Immature natural killer cell (primary cell): Measurements from ENCODE around the gene SIX3. TPM values are rescaled to one million over a fixed set of nuclear protein-coding genes. Genes with fewer than 3 reads are reported as not detected.

Experiments used
- DNase-seq, 3 donors: peaks; one replicate each; pipeline ENCODE4 v3.0.0; 2022; ENCODE audit warnings: mixed read lengths in 1 of 3
- H3K27ac Mint-ChIP-seq, 6 donors: one replicate each; pipeline ENCODE4 v1.8.0; 2020; ENCODE audit warnings: mixed read lengths in 6 of 6, mild to moderate bottlenecking in 5 of 6, inconsistent platforms in 4 of 6, moderate library complexity in 3 of 6
- H3K27me3 Mint-ChIP-seq, 3 donors: one replicate each; pipeline ENCODE4 v1.8.0; 2020 to 2021; ENCODE audit warnings: low read depth in 3 of 3, mild to moderate bottlenecking in 3 of 3, mixed read lengths in 3 of 3, moderate library complexity in 3 of 3, inconsistent platforms in 1 of 3
- H3K36me3 Mint-ChIP-seq, 3 donors: one replicate each; pipeline ENCODE4 v1.8.0; 2020; ENCODE audit warnings: mixed read lengths in 3 of 3, inconsistent platforms in 2 of 3, mild to moderate bottlenecking in 2 of 3
- H3K4me1 Mint-ChIP-seq, 2 donors: one replicate each; pipeline ENCODE4 v1.8.0; 2020; ENCODE audit warnings: inconsistent platforms in 2 of 2, mild to moderate bottlenecking in 2 of 2, mixed read lengths in 2 of 2, moderate library complexity in 1 of 2
- H3K4me3 Mint-ChIP-seq, 5 donors: one replicate each; pipeline ENCODE4 v1.8.0; 2020; ENCODE audit warnings: mild to moderate bottlenecking in 5 of 5, mixed read lengths in 5 of 5, inconsistent platforms in 3 of 5, moderate library complexity in 3 of 5
- H3K9me3 Mint-ChIP-seq, 6 donors: one replicate each; pipeline ENCODE4 v1.8.0; 2020; ENCODE audit warnings: mild to moderate bottlenecking in 6 of 6, mixed read lengths in 6 of 6, inconsistent platforms in 4 of 6, moderate library complexity in 3 of 6
- polyA plus RNA-seq, 3 donors: library from polyadenylated mRNA; unstranded; fragments of 300-500 nt; fragmentation: Illumina TruSeq; gene quantifications; one replicate each; pipeline ENCODE4 v1.2.3, GENCODE V29; 2021

Gene SIX3
- not detected for polyA plus RNA-seq

DNA sequence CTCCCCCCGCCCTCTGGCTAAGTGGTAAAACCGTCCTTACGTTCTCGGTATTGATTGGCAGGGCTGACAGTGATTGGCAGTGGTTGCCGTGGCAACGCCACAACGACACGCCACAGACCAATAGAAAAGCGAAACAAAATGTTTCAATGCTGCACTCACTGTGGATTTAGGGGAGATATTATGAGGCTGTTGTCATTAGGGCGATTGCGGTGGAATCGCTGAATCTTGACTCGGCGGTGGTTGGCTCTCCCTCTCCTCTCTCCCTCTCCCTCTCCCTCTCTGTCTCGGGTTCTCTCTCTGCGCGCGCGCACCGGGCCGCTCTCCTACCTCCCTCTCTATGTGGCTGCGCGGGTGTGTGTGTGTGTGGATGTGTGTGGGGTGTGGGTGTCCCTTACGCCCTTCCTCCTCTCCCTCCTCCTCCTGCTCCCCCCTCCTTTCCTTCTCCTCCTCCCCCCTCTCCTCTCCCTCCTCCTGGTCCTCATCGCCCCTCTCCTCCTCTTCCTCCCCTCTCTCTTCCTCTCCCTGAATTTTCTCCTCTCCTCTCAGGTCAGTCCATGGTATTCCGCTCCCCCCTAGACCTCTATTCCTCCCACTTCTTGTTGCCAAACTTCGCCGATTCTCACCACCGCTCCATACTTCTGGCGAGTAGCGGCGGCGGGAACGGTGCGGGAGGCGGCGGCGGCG lies at the start of gene SIX3:
Gene SIX3, plus strand, starts transcription at position 152 of the 684 bp plus-strand sequence. Its CDS starts 403 bp downstream, at position 555.
- Mint-ChIP-seq H3K27ac (no peak within 1 kb of the TSS), H3K4me1 (peaks cover 26 to 32% of the 10 kb centered on the region in 2 donors), H3K9me3 (peaks cover 0 to 8% (median 0%) of the 10 kb centered on the region in 6 donors), H3K27me3 (peaks cover 21 to 44% (median 31%) of the 10 kb centered on the region in 3 donors), H3K4me3 (peak within 1 kb of the TSS; percentile 79 to 83 (median 83)), H3K36me3 (peaks cover 0 to 4% (median 0%) of the 10 kb centered on the region in 3 donors)
- DNase-seq = peak; percentile 14 to 35 (median 35)

GRCh38 chr2:44894058-44894457 lies 47.4 kb upstream of the SIX3 start:
- no peak overlapping the region for H3K4me3 Mint-ChIP-seq
- no peaks in the 10 kb centered on the region for H3K36me3 Mint-ChIP-seq
- no peak overlapping the region for H3K27ac Mint-ChIP-seq
- DNase-seq = no peak
- no peaks in the 10 kb centered on the region for H3K4me1 Mint-ChIP-seq
- H3K27me3 Mint-ChIP-seq = peaks cover 1 to 2% (median 2%) of the 10 kb centered on the region in 3 donors
- H3K9me3 Mint-ChIP-seq = peaks cover 0 to 10% (median 0%) of the 10 kb centered on the region in 6 donors

GRCh38 chr2:44895061-44895460 lies 46.4 kb upstream of the SIX3 start:
- DNase-seq = no peak
- no peaks in the 10 kb centered on the region for H3K4me1 Mint-ChIP-seq
- H3K4me3 Mint-ChIP-seq = no peak overlapping the region

GRCh38 chr2:44897406-44897805 lies 44.1 kb upstream of the SIX3 start:
- no peaks in the 10 kb centered on the region for H3K4me1 Mint-ChIP-seq
- no peak overlapping the region for H3K27ac Mint-ChIP-seq
- no peak for DNase-seq
- H3K4me3 Mint-ChIP-seq = no peak overlapping the region
- H3K36me3 Mint-ChIP-seq = no peaks in the 10 kb centered on the region
- peaks cover 1 to 7% (median 2%) of the 10 kb centered on the region in 3 donors for H3K27me3 Mint-ChIP-seq
- peaks cover 0 to 6% (median 0%) of the 10 kb centered on the region in 6 donors for H3K9me3 Mint-ChIP-seq

More at GRCh38 chr2:44895061-44895460, 46.4 kb upstream of the SIX3 start:
- no peaks in the 10 kb centered on the region for H3K36me3 Mint-ChIP-seq
- H3K27me3 Mint-ChIP-seq = peaks cover 1 to 2% (median 2%) of the 10 kb centered on the region in 3 donors
- H3K27ac Mint-ChIP-seq = no peak overlapping the region
- peaks cover 0 to 10% (median 0%) of the 10 kb centered on the region in 6 donors for H3K9me3 Mint-ChIP-seq

DNA sequence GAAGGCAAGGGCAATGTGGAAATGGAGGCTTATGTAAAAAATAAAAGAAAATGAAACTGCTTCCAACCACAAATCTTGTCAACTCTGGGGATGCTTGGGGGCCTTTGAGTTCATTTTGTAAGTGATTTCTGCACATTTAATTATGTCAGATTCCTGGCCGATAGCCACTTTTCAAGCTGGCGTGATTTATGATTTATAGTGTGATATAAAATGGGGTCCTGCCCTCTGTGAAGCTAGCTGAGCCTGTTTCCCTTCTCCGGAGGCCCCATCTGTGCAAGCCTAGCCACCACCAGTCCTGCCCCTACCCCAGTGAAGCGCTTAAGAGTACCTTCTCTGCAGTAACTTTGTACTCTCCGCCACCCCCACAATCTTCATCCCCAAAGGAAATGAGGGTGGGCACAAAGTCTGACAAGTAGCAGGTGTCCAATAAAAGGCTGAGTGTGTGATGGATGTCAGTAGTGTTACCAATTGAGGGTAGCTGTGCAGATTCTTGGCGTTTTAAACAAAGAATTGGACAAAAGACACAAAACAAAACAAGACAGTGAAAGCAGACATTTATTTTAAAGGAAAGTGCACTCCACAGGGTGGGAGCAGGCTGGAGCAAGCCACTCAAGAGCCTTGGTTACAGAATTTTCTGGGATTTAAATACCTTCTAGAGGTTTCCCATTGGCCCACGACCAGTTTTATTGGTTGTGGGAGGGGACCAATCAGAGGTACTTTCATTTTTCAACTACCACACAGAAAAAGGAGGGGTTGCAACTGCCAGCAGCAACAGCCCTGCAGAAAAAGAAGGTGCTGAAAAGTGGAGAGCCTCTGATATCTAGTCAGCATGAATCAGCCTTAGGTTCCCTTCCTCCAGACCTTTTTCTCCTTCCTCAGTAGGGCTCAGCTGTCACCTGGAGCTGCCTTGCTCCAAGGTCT lies 39.0 kb upstream of the SIX3 start:
- Mint-ChIP-seq H3K36me3 (no peaks in the 10 kb centered on the region), H3K27ac (no peak overlapping the region), H3K4me3 (no peak overlapping the region), H3K27me3 (peaks cover 0 to 12% (median 2%) of the 10 kb centered on the region in 3 donors), H3K9me3 (no peaks in the 10 kb centered on the region), H3K4me1 (no peaks in the 10 kb centered on the region)
- DNase-seq = no peak

DNA sequence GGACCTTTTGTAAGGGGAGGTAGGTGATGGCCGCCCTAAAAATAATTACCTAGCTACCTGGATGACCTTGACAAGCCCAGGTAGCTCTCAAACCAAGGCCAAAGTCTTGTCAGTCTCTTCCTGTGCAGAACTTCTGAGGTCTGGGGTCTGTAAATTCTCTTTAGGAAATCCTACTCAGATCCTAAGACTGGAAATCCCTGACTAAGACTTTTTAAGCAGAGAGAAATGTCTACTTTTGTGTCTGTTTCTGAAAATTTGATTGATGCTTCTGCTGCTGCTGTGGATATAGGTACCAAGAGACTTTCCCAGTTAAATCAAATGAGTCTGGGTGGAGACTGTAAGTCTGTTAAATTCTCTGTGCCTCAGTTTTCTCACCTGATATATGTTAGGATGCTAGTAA lies 36.9 kb upstream of the SIX3 start:
- no peak for DNase-seq
- H3K36me3 Mint-ChIP-seq = no peaks in the 10 kb centered on the region
- H3K27me3 Mint-ChIP-seq = peaks cover 0 to 12% (median 2%) of the 10 kb centered on the region in 3 donors
- H3K4me1 Mint-ChIP-seq = no peaks in the 10 kb centered on the region
- no peaks in the 10 kb centered on the region for H3K9me3 Mint-ChIP-seq
- no peak overlapping the region for H3K4me3 Mint-ChIP-seq
- no peak overlapping the region for H3K27ac Mint-ChIP-seq

- Mint-ChIP-seq H3K9me3 (peaks cover 0 to 2% (median 0%) of the 10 kb centered on the region in 6 donors), H3K36me3 (no peaks in the 10 kb centered on the region), H3K27me3 (peaks cover 0 to 10% (median 2%) of the 10 kb centered on the region in 3 donors), H3K4me3 (no peak overlapping the region), H3K27ac (no peak overlapping the region), H3K4me1 (no peaks in the 10 kb centered on the region)
- no peak for DNase-seq
Observed at GRCh38 chr2:44906972-44907371, 34.5 kb upstream of the SIX3 start.

GRCh38 chr2:44909831-44910230 lies 31.7 kb upstream of the SIX3 start:
- no peak overlapping the region for H3K4me3 Mint-ChIP-seq
- H3K27me3 Mint-ChIP-seq = peaks cover 0 to 10% (median 4%) of the 10 kb centered on the region in 3 donors
- H3K36me3 Mint-ChIP-seq = no peaks in the 10 kb centered on the region
- DNase-seq = no peak
- peaks cover 0 to 2% (median 0%) of the 10 kb centered on the region in 6 donors for H3K9me3 Mint-ChIP-seq
- no peaks in the 10 kb centered on the region for H3K4me1 Mint-ChIP-seq
- no peak overlapping the region for H3K27ac Mint-ChIP-seq

DNA sequence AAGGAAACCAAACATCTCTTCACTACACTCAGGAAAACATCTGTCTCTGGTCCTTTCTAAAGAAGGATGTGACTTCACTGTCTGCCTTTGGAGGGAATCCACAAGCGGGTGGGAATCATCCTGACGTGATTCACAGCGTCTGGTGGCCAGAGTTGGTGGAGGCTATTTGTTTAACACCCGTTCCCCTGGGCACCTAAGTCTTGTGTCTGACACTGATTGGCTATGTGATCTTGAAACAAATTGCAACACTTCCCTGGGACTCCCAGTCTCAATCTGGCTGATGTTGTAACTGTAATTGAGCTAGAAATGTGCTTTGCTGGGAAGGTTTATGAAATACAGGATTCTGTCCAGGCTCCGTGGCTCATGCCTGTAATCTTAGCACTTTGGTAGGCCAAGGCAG lies 28.8 kb upstream of the SIX3 start:
- Mint-ChIP-seq H3K27me3 (peaks cover 0 to 8% (median 7%) of the 10 kb centered on the region in 3 donors), H3K27ac (no peak overlapping the region)

GRCh38 chr2:44916291-44916690 lies 25.2 kb upstream of the SIX3 start:
- Mint-ChIP-seq H3K4me3 (no peak overlapping the region), H3K9me3 (no peaks in the 10 kb centered on the region), H3K36me3 (no peaks in the 10 kb centered on the region), H3K27ac (no peak overlapping the region), H3K27me3 (peaks cover 5 to 10% (median 5%) of the 10 kb centered on the region in 3 donors), H3K4me1 (no peaks in the 10 kb centered on the region)
- DNase-seq = no peak

More for the DNA sequence above, 28.8 kb upstream of the SIX3 start:
- peaks cover 0 to 2% (median 0%) of the 10 kb centered on the region in 6 donors for H3K9me3 Mint-ChIP-seq
- no peak overlapping the region for H3K4me3 Mint-ChIP-seq
- H3K4me1 Mint-ChIP-seq = no peaks in the 10 kb centered on the region
- H3K36me3 Mint-ChIP-seq = no peaks in the 10 kb centered on the region
- DNase-seq = no peak

DNA sequence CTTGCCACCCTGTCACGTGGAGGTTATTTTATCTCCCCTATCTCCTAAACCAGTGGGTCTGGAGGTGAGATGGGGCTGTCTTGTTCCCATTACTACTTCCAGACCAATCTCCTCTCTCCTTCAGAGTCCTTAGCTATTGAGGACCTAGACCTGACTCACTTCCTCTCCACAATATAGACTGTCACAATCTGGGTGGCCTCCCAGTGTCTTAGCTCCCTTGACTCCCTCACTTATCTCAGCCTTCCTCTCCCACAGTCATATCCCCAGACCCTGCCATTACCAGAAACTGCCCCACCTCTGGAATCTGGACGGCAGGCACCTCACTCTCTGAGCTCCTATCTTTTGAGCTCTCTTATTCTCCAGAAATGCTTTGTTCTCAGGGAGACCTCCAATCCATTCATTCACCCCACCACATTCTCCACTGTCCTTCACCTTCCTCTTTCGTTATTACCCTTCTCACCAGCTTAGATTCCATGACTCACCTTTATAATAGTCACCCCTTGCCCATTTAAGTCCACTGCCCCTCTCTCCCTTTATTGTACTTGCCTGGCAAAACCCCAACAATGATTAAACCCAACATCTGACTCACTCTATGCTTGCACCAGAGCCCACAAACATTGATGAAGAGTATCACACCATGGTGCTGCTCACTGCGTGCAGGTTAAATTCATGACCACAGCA lies 23.3 kb upstream of the SIX3 start:
- H3K4me1 Mint-ChIP-seq = no peaks in the 10 kb centered on the region
- H3K27me3 Mint-ChIP-seq = peaks cover 5 to 12% (median 10%) of the 10 kb centered on the region in 3 donors
- H3K27ac Mint-ChIP-seq = no peak overlapping the region
- H3K4me3 Mint-ChIP-seq = no peak overlapping the region
- no peaks in the 10 kb centered on the region for H3K36me3 Mint-ChIP-seq
- H3K9me3 Mint-ChIP-seq = no peaks in the 10 kb centered on the region
- DNase-seq = no peak

- H3K27ac Mint-ChIP-seq = no peak overlapping the region
- H3K9me3 Mint-ChIP-seq = no peaks in the 10 kb centered on the region
- H3K4me1 Mint-ChIP-seq = no peaks in the 10 kb centered on the region
- H3K36me3 Mint-ChIP-seq = no peaks in the 10 kb centered on the region
- H3K4me3 Mint-ChIP-seq = no peak overlapping the region
- H3K27me3 Mint-ChIP-seq = peaks cover 10 to 24% (median 10%) of the 10 kb centered on the region in 3 donors
- no peak for DNase-seq
Observed at GRCh38 chr2:44920751-44921150, 20.8 kb upstream of the SIX3 start.

DNA sequence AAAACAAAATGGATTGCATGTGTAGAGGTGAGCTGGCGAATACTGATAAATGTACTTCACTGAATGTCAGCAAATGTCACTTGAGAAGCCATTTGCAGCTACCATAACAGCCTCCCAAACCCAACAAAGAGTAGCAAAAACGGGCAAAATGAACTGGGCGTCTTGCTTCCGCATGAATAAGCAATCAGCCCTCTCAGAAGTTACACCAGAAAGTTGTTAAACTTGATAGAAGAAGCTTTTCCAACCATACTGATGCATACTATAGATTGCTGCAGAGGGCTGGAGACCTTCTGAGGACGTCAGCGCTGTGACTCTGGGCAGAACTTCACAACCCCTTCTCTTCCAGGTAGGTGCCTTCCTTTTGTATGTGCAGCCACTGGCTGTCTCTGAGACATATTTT lies 18.7 kb upstream of the SIX3 start:
- Mint-ChIP-seq H3K4me1 (no peaks in the 10 kb centered on the region), H3K9me3 (no peaks in the 10 kb centered on the region), H3K4me3 (no peak overlapping the region), H3K27me3 (peaks cover 6 to 24% (median 10%) of the 10 kb centered on the region in 3 donors), H3K36me3 (no peaks in the 10 kb centered on the region), H3K27ac (no peak overlapping the region)
- DNase-seq = no peak
